HuH-7.5 (cell line): ENCODE data around the gene TWF2.

Experiments used
- DNase-seq: peaks from one replicate; pipeline ENCODE4 v3.0.0; 2011; ENCODE audit warnings: low spot score

TWF2 gene

GRCh38 chr3:52181543-52181942 is 57.4 kb downstream of the TWF2 start:
- DNase-seq = no peak
